Dedifferentiated amniotic fluid mesenchymal stem cell (primary cell): ENCODE data around the gene ATP5F1B.
"Not testable (repeated sequence)": the region's sequence is repeated elsewhere in the genome, so short reads cannot be mapped to it uniquely, and the experiment has no call there.

ENCODE experiments used
- DNase-seq: peaks from one replicate; pipeline ENCODE4 v3.0.0-alpha.2; 2016; ENCODE audit errors: extremely low spot score

Gene ATP5F1B

GRCh38 chr12:56645717-56646446, at the start of gene ATP5F1B:
TSS of gene ATP5F1B (minus strand) at chr12:56645984. CDS start at chr12:56645963, 21 bp downstream.
- DNase-seq: peak; percentile 100

GRCh38 chr12:56694161-56694560, 48.4 kb upstream of the ATP5F1B start:
- DNase-seq: no peak

- DNase-seq: no peak
These were observed 43.0 kb upstream of the ATP5F1B start for GRCh38 chr12:56688846-56689109.

- peak; percentile 97 for DNase-seq
These were observed 42.5 kb upstream of the ATP5F1B start, which contains the start of gene PTGES3 for GRCh38 chr12:56688129-56688845. TSS of gene PTGES3 (minus strand) at chr12:56688284. CDS start at chr12:56687999, 285 bp downstream.

GRCh38 chr12:56687223-56688128, 41.7 kb upstream of the ATP5F1B start:
- no peak for DNase-seq

- no peak for DNase-seq
These were observed 39.1 kb upstream of the ATP5F1B start for GRCh38 chr12:56684745-56685359.

- no peak for DNase-seq
These were observed 36.5 kb upstream of the ATP5F1B start for GRCh38 chr12:56682323-56682722.

GRCh38 chr12:56679883-56680575, 34.2 kb upstream of the ATP5F1B start:
- no peak for DNase-seq

GRCh38 chr12:56678852-56679251, 33.1 kb upstream of the ATP5F1B start:
- DNase-seq: no peak

GRCh38 chr12:56677680-56678079, 31.9 kb upstream of the ATP5F1B start:
- no peak for DNase-seq

GRCh38 chr12:56676851-56677580, 31.2 kb upstream of the ATP5F1B start:
- no peak for DNase-seq

- no peak for DNase-seq
These were observed 25.8 kb upstream of the ATP5F1B start for GRCh38 chr12:56671608-56672007.

- no peak for DNase-seq
These were observed 25.1 kb upstream of the ATP5F1B start for GRCh38 chr12:56670836-56671235.

- no peak for DNase-seq
These were observed 22.3 kb upstream of the ATP5F1B start for GRCh38 chr12:56668197-56668457.

- DNase-seq: no peak
These were observed 16.3 kb upstream of the ATP5F1B start for GRCh38 chr12:56661979-56662638.

- DNase-seq: no peak
These were observed 15.8 kb upstream of the ATP5F1B start for GRCh38 chr12:56661560-56661959.

- DNase-seq: no peak
These were observed 13.1 kb upstream of the ATP5F1B start for GRCh38 chr12:56658921-56659320.

- no peak for DNase-seq
These were observed 11.9 kb upstream of the ATP5F1B start for GRCh38 chr12:56657416-56658379.

- DNase-seq: not testable (repeated sequence)
These were observed 8.0 kb upstream of the ATP5F1B start for GRCh38 chr12:56653781-56654180.
